Retinal pigment epithelial cell (primary cell): Measurements from ENCODE around the gene TCHP.

Source experiments
- DNase-seq: peaks from one replicate; pipeline ENCODE4 v3.0.0-alpha.2; 2010; ENCODE audit warnings: low read depth
- H3K4me3 ChIP-seq: 2 replicates; pipeline ENCODE4 v1.5.1; 2011; ENCODE audit warnings: mild to moderate bottlenecking, low read length, control low read depth, moderate library complexity
- TF ChIP-seq, protein P1 (sequence below): conservative IDR thresholded peaks from 2 replicates; pipeline ENCODE4 v1.5.1; 2011; ENCODE audit warnings: low read depth, low read length, control low read depth, inconsistent platforms

Gene TCHP

DNA sequence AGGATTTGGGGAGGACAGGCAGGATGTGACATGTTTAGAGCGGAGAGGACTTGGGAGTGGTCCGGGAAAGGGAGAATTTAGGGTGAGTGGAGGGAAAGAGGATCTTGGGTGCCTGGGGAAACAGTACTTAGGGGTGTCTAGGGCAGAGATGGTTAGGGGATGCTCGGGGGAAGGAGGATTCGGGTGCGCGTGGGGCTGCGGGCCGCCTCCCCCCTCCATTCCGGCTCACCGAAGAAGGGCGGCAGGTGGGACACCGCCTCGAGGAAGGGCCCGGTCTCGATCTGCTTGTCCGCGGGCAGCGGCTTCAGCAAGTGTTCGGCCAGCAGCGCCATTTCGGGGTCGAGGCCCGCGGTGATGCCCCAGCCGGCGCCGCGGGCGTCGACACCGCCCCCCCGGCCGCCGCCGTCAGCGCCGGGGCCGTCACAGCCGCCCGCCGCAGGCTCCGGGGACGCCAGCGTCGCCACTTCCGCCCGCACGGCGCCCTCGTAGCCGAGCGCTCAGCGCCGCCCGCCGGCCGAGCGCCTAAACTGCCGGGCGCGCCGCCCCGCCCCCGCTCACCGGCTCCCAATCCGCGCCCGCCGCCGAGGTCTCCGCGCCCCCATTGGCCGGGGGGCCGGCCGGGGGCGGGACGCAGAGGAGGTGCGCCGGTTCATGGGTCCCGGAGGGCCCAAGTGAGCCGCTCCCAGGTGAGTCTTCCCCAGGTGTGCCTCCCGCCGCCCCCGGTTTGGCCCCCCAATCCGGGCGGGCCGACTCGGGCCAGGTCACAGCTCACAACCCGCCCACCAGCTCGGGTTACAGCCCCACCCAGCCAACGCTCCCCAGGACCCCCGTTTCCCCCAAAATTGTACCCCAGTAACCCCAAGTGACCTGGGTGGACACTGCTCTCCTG is 19.8 kb upstream of the TCHP start, which contains the start of gene GLTP:
Gene GLTP (minus strand): TSS at position 499 of the 889 bp plus-strand sequence. CDS start 167 bp downstream, at position 332.
- H3K4me3 ChIP-seq = peak within 1 kb of the TSS; percentile 94
- no peak for DNase-seq
- TF ChIP-seq, protein P1, sequence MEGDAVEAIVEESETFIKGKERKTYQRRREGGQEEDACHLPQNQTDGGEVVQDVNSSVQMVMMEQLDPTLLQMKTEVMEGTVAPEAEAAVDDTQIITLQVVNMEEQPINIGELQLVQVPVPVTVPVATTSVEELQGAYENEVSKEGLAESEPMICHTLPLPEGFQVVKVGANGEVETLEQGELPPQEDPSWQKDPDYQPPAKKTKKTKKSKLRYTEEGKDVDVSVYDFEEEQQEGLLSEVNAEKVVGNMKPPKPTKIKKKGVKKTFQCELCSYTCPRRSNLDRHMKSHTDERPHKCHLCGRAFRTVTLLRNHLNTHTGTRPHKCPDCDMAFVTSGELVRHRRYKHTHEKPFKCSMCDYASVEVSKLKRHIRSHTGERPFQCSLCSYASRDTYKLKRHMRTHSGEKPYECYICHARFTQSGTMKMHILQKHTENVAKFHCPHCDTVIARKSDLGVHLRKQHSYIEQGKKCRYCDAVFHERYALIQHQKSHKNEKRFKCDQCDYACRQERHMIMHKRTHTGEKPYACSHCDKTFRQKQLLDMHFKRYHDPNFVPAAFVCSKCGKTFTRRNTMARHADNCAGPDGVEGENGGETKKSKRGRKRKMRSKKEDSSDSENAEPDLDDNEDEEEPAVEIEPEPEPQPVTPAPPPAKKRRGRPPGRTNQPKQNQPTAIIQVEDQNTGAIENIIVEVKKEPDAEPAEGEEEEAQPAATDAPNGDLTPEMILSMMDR = peak; percentile 16

DNA sequence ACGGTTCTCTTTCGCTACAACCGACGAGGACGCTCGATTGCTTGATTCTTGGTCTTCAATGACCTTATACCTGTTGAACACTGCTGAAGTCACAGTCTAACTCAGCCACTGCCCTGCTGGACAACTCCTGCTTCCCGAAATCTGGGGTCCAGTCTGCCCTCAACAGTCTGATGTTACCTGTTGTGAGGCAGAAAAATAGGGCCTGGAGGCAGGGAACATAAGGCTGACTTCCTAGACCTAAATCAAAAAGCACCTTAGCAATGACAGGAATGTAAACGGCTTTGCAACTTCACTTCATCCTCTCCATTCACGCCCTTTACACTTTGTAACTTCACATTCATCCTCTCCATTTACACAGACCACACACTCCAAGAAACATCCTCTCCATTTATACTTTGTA is 19.1 kb upstream of the TCHP start:
- DNase-seq = no peak
- TF ChIP-seq, protein P1 = no peak
- peak overlapping the region; percentile 66 for H3K4me3 ChIP-seq

DNA sequence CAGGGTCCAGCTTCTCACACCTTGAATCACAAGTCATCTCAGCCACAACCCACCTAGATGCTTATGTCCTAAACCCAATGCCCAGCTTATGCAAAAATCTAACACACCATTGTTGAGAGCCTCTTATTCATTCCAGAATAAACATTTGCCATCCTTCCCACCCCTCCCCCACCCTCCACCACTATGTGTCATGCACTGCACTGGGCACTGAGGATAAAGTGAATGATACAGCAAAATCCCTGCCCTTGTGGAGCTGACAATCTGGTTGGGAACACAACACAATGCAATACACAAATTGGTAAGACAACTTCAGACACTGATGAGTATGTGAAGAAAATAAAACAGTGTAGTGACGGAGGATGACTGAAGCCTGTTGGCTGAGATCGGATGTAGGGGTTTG is 18.3 kb upstream of the TCHP start:
- TF ChIP-seq, protein P1 = no peak
- no peak overlapping the region for H3K4me3 ChIP-seq
- no peak for DNase-seq

DNA sequence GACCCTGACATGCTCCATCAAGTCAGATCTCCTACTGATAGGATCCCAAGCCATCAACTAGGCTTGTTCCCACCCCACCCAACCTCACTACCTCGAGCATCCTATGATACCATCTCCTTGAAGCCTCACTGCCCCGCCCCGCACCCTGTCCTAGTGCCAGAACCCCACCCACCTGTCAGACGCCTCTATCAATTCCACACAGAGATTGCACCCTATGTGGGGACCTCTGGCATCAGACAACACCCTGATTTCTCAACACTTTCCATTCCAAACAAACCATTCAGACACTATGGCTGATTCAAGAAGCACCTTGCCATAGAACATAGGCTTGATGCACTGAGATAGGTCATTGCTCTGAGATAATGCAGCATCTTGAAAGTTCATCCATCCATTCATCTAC is 16.6 kb upstream of the TCHP start:
- no peak for DNase-seq
- no peak overlapping the region for H3K4me3 ChIP-seq
- TF ChIP-seq, protein P1 = no peak

DNA sequence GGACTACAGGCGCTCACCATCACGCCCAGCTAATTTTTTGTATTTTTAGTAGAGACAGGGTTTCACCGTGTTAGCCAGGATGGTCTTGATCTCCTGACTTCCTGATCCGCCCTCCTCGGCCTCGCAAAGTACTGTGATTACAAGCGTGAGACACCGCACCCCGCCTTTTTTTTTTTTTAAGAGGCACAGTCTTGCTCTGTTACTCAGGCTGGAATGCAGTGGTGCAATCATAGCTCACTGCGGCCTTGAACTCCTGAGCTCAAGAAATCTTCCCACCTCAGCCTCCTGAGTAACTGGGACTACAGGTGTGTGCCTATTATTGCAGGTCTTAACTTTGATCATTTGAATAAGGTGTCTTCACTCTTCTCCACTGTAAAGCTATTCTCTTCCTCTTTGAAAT is 14.5 kb upstream of the TCHP start:
- DNase-seq = no peak
- H3K4me3 ChIP-seq = no peak overlapping the region
- TF ChIP-seq, protein P1 = no peak

DNA sequence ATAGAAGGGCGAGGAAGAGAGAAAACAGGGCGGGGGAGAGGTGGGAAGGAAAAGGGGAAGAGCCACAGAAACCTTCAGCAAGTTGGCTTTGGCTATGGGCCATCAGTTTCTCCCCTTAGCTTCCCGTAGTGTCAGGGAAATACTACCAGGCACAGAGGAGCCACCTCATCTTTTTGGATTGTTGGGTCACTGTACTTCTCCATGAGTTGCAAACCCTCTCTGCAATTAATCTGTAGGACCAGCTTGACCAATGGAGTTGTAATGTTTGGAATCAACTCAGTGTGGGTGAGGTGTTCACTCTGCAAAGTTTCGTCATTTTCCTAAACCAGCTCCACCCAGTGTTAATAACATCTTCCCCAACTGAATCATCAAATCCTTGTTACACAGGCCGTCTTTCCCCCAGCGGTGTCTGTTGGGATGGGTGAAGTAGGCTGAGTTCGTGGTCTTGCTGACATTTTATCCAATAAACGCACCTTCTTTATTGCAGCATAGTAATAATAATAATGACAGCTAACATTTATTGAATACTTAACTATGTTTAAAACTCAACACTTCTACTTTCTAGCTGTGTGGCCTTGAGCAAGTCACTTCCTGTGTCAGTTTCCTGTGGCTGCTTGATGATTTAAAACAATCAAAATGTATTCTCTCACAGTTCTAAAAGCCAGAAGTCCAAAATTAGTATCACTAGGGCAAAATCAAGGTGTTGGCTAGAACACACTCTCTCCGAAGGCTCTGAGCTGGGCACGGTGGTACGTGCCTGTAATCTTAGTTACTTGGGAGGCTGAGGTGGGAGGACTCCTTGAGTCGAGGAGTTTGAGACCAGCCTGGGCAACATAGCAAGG is 11.7 kb upstream of the TCHP start:
- TF ChIP-seq, protein P1 = no peak
- no peak overlapping the region for H3K4me3 ChIP-seq
- DNase-seq = no peak
